A549 treated with AZD9567 at 1 μM for 4 hours (cell line): ENCODE results near the gene CEP170. TPM values are rescaled to one million over a fixed set of nuclear protein-coding genes. Genes with fewer than 3 reads are reported as not detected.

Experiments
- total RNA-seq: library from RNA; stranded (reverse); fragments of 200-300 nt; extraction: Qiagen RNA extraction; gene quantifications from 5 replicates; pipeline ENCODE4 v1.2.3, GENCODE V29; 2022; ENCODE audit not compliant: insufficient read depth

Gene CEP170
- total RNA-seq, result 22.7 to 51.8 TPM (median 27.3 TPM) in 5 replicates

GRCh38 chr1:243254927-243255790 lies at the start of gene CEP170:
TSS of gene CEP170 (minus strand) at chr1:243255281. CDS start at chr1:243225280, 30,001 bp downstream.

GRCh38 chr1:243255791-243256512 lies 871 bp upstream of the CEP170 start, which contains the start of gene SDCCAG8:
TSS of gene SDCCAG8 (plus strand) at chr1:243256041. CDS start at chr1:243256174, 133 bp downstream.

Other genes with a start within 250 kb of the CEP170 start
- gene SDCCAG8, start 760 bp upstream of the CEP170 start, total RNA-seq, result 26.5 to 52.5 TPM (median 46.1 TPM) in 5 replicates